ENCODE data around the gene RIMS3.

RIMS3 gene

DNA sequence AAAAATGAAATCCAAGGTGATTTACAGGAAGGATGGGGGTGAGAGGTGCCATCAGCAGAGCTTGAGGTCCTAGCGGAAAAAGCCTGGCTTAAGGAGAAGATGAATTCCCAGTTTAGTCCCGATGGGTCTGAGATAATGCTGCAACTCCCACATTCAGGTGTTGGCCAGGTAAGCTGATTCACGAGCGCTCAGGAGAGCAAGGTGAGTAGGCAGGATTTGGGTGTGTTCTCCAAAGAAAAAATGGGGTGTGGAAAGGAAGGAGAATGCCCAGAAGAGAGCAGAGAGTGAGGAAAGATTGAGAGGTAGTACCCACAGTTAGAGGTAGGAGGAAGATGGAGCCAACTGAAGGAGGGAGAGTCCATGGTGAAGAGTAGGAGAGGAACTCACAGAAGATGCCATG is 12.5 kb downstream of the RIMS3 start:
- DNase-seq, result no peak

DNA sequence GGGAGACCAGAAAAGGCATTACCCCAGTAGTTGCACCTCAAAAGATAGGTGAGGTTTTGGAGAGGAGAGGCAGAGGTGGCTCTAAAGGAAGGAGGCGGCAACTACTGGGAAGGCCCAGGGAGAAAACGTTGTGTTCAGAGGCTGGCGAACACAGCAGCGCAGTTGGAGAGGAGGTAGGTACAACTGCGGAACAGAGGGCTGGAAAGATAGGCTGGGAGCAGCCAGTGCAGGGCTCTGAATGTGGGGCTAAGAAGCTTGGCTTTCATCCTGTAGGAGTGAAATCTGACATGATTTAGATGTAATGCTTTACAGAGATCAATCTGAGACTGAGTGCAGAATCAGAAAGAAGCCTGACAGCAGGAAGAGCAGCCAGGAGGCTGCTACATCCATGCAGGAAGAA is 13.0 kb downstream of the RIMS3 start:
- DNase-seq, result no peak

GRCh38 chr1:40651138-40651857 is 14.2 kb downstream of the RIMS3 start:
- no peak for DNase-seq

- no peak for DNase-seq
These were observed 15.4 kb downstream of the RIMS3 start for GRCh38 chr1:40650075-40650474.

- DNase-seq, result no peak
These were observed 15.9 kb downstream of the RIMS3 start for GRCh38 chr1:40649592-40649930.

DNA sequence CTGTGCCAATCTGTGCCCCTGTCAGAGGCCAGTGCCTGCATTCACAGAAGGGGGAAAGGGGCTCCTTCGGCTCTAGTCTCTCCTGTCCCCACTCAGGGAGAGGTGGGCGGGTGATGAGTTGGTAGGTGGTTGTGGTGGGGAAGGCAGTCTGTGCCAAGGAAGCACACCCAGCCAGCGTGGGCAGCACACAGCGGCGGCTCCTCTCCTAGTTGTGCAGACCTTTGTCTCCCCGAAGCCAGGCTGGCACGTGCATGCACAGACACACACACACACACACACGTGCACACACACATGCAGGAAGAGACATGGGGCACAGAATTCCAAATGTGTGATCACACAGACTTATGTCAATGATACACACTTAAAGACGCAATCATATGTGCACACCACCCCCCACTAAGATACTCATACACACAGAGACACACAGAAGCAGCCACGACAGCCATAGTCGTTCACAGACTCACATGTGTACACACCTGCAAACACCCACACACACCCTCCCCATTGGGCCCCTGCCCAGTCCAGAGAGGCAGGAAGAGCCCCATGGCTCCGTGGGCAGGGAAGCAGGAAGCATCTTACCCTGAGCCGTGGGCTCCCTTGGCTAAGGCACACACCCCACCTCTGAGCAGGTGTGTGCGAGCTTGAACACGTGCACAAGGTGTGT is 16.4 kb downstream of the RIMS3 start:
- no peak for DNase-seq

DNA sequence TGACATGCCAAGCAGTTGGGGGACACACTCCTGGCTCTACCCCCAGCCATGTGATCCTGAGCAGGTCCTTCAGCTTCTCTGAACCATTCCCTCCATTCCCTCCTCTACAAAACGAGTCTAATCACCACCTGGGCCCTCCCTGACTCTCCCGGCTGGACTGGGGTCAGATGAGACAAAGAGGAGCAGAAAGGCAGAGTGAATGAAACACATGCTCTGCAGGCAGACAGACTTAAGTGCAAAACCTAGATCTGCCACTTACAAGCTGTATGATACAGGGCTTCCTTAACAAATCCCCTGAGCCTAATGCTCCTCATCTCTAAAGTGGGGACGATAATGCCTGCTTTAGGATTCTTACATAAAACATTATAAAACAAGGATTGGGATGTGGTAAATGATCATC is 17.3 kb downstream of the RIMS3 start:
- DNase-seq, result no peak

- no peak for DNase-seq
These were observed 19.2 kb downstream of the RIMS3 start for GRCh38 chr1:40646315-40646714.

DNA sequence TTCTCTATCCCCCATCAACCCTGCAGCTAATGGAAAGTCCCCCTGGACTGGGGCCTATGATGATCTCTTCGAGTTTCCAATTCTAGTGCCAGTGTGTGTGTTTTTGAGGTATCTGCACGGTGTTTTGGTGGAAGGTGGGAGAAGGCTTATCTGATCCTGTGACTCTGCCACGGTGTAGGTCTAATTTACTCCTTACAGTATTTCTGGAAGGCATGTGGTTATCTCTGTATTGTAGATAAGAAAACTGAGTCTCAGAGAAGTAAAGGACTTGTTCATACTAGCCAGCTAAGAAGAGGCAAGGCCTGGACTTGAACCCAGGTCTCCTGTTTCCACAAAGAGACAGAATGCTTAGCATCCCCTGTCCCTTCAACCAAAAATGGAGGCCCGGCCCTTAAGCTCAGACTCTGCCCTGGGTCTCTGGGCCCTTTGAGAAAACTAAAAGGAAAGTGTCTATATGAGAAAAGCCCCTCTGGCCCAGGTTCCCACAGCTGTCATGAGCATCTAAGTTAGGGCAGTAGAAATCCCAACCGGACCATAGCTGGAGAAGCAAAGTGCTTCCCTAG is 20.3 kb downstream of the RIMS3 start:
- no peak for DNase-seq

DNA sequence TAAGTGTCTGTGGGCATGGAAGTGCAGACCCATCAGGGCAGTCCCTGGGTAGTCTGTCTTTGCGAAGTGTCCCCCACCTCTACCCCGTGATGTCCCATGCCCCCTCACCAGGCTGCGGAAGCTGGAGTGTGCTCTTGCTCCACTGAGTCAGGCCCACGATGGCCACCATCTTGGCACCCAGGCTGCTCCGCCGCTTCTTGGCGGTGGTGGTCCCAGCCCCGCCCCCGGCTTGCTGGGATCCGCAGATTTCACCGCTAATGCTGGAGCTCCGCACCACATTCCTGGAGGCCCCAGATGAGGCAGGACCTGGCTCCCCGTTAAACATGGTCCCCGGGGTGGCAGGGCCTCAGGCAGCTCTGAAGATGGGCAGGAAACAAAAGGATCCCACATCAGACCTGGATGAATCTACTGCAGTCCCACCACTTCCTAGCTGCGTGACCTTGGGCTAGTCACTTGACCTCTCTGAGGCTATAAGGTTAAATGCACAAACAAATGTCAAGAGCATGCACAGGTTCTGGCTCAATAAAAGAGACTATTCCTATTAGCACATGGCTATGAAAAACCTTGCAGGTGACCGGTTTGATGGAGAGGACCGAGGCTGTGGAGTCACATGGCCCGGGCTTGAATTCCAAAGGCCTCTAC is 23.8 kb downstream of the RIMS3 start:
- DNase-seq, result no peak

GRCh38 chr1:40640314-40641076 is 25.0 kb downstream of the RIMS3 start:
- no peak for DNase-seq

- DNase-seq, result no peak
These were observed 27.1 kb downstream of the RIMS3 start for GRCh38 chr1:40638097-40639036.

DNA sequence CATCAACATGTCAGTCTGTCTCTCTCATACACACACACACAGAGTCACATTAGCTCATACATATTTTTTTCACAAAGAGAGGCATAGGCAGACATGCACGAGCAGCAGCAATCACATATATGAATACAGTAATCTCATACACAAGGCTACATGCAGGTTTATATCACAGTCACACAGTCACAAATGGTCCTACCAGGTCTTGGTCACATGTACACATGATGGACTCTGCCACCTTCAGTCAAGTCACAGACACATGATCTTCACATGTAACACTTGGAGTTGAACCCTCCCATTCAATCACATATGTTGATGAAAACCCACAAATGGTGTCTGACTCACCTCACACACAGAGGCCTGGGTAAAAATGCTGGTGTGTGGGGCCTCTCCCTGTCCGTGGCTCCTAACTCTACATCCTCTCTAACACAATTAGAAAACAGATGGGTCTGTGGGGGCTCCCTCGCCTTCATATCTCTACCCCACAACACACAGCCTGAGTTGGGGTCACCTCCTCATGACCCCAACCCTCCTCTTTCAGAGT is 27.9 kb downstream of the RIMS3 start:
- DNase-seq, result no peak

- no peak for DNase-seq
These were observed 28.7 kb downstream of the RIMS3 start for GRCh38 chr1:40636777-40637176.

DNA sequence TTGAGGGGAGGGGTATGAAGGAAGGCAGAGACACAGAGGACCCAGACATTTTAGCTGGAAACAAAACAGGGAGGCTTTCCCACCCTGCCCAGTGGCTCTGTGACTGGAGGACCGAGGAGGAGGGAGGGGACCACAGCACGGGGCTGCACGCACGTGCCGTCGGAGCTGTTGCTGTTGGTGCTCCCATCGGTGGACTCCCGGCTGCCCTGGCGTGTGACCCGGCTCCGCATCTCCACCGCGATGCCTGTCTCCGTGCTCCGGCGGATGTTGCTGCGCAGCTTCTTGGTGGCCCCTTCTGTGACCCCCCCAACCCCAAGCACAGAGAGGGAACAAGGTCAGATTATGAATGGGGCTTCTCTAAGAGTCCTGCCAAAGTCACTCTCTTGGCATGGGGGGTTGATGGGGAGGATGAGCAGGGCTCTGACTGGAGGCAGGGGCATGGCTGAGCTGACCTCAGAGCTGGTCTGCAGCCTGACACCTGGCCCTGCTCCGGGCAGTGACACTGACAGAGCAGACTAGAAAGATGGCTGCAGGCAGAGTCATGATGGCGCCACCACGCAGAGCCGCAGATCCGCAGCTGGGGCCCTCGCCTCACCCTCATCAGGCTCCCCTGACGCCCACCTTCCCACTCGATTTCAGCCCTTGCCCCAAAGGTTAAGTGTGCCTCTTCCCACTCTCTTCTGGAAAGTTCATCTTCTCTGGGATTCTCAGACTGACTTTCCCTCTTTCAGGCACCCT is 29.6 kb downstream of the RIMS3 start:
- DNase-seq, result no peak

GRCh38 chr1:40634901-40635655 is 30.4 kb downstream of the RIMS3 start:
- no peak for DNase-seq

DNA sequence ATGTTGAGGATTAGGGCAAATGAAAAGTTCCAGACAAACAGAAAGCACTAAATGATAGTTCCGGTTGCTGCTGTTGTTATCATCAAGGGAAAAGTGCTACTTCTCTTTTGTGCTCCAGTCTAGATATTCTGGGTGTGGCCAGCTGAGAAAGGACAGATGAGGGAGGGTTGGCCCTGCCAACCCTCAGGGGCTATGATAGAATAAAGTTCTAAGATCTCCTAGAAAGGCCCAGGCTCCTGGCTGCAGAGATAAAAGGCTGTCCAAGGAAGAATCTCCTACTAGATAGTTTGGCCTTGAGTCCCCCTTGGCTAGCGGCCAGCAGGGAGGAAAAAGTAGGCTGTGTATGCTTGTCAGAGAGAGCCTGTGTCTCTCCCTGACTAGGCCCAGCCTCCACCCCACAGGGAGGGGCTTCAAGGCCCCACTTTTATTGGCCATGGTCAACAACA is 31.5 kb downstream of the RIMS3 start:
- DNase-seq, result peak; percentile 16

GRCh38 chr1:40633523-40633922 is 32.0 kb downstream of the RIMS3 start:
- DNase-seq, result no peak

DNA sequence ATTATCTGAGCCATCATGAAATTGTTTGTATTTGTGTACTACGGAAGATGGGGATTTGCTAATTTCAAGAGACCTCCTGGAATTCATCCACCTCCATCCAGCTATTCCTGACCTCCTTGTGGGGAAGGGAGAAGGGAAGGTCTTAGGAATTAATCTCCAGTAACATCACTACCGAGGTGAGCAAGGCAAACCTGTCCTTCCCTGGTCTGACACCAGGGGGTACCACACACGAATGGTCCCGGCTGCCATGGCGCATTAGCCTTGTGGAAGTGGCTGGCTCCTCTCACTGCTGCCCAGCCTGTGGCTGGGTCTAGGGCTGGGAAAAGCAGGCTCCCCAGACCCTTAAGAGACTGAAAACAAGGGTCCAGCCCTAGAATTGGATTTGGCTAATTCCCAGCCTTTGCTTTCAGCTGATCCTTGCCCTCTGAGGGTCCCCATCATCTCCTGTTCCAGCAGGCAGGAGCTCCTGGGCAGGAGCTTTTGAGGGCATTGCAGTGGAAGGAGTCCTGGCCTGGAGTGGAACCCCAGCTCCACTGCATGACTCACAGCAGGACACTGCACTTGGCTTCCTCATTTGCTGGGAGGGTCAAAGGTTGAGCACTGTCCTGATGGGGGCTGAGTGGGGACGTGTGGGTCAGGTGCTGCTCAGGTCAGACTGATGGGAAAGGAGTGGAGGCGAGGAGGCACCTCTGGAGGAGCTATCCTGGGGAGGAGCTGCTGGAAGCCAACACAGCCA is 34.8 kb downstream of the RIMS3 start:
- DNase-seq, result no peak

Data from NCI-H226 (cell line).